B cell (primary cell): Measurements from ENCODE around the gene CEP164. TPM values are rescaled to one million over a fixed set of nuclear protein-coding genes. Genes with fewer than 3 reads are reported as not detected.

ENCODE experiments used
- ATAC-seq: fragments of 200-7000 bp; cut with Tn5 transposase; one replicate; pipeline ENCODE4 v1.10.0; 2021; ENCODE audit warnings: low read depth, mild to moderate bottlenecking, moderate number of reproducible peaks, moderate library complexity
- CTCF ChIA-PET: fragments of 350-600 bp; sonication (Branson Sonifier 250); formaldehyde crosslinking; loops from one replicate; lab custom pipeline; 2021; ENCODE audit warnings: antibody characterized with exemption, inconsistent platforms; lab: Charles Lee
- POLR2A ChIA-PET: fragments of 350-600 bp; sonication (Branson Sonifier 250); formaldehyde crosslinking; loops from one replicate; lab custom pipeline; 2021; ENCODE audit warnings: antibody characterized with exemption; lab: Charles Lee
- DNase-seq: peaks from one replicate; pipeline ENCODE4 v3.0.0; 2013
- H2AFZ ChIP-seq: 2 replicates; pipeline ENCODE4 v1.6.1; 2012; ENCODE audit warnings: mild to moderate bottlenecking, low read depth, low read length; ENCODE audit not compliant: insufficient read depth, poor library complexity, severe bottlenecking
- H3K27ac ChIP-seq, 2 donors: 1 replicate in 1 of 2; 2 replicates in 1 of 2; pipeline ENCODE4 v1.5.1; 2012 to 2013; ENCODE audit warnings: low read length in 2 of 2, mild to moderate bottlenecking in 2 of 2, moderate library complexity in 1 of 2
- H3K27me3 ChIP-seq, 4 experiments: fragments of 200-600 bp in 1 of 4; sonication (generic) in 1 of 4; replicated peaks in 1 of 4; 1 replicate in 2 of 4; 2 replicates in 2 of 4; pipeline versions ENCODE4 v1.6.1 to v1.7.0; 2013 to 2016; ENCODE audit warnings: low read length in 3 of 4, mild to moderate bottlenecking in 2 of 4, mixed read lengths in 1 of 4, moderate library complexity in 1 of 4; ENCODE audit not compliant: insufficient read depth in 4 of 4, control insufficient read depth in 3 of 4; ENCODE audit errors: control extremely low read depth in 1 of 4
- H3K36me3 ChIP-seq, 2 experiments: replicated peaks in 1 of 2; 1 replicate in 1 of 2; 2 replicates in 1 of 2; pipeline versions ENCODE4 v1.6.1 to v1.7.1; 2013; ENCODE audit warnings: low read length in 1 of 2; ENCODE audit not compliant: insufficient read depth in 2 of 2, control insufficient read depth in 1 of 2; ENCODE audit errors: control extremely low read depth in 1 of 2, extremely low read depth in 1 of 2
- H3K4me1 ChIP-seq, 2 donors: fragments of 200-600 bp in 1 of 2; sonication (generic) in 1 of 2; 1 replicate in 1 of 2; 2 replicates in 1 of 2; pipeline versions ENCODE4 v1.5.1 to v1.6.1; 2013 to 2017; ENCODE audit warnings: low read length in 2 of 2; ENCODE audit not compliant: control insufficient read depth in 2 of 2, insufficient read depth in 2 of 2
- H3K4me2 ChIP-seq: replicated peaks from 2 replicates; pipeline ENCODE3; 2012; ENCODE audit warnings: mild to moderate bottlenecking, low read depth, low read length; ENCODE audit not compliant: poor library complexity, severe bottlenecking
- H3K4me3 ChIP-seq, 5 experiments: fragments of 200-600 bp in 1 of 5; sonication (generic) in 1 of 5; 1 replicate in 3 of 5; 2 replicates in 2 of 5; pipeline versions ENCODE4 v1.5.1 to v1.7.0; 2011 to 2016; ENCODE audit warnings: low read length in 4 of 5, mild to moderate bottlenecking in 4 of 5, low read depth in 2 of 5, control low read depth in 1 of 5, moderate library complexity in 1 of 5; ENCODE audit not compliant: insufficient read depth in 1 of 5; ENCODE audit errors: control extremely low read depth in 1 of 5, extremely low read depth in 1 of 5
- H3K79me2 ChIP-seq: fragments of 200-600 bp; sonication (generic); one replicate; pipeline ENCODE4 v1.6.0; 2016; ENCODE audit warnings: low read length; ENCODE audit not compliant: control insufficient read depth, insufficient read depth
- H3K9ac ChIP-seq: fragments of 200-600 bp; sonication (generic); 2 replicates; pipeline ENCODE4 v1.6.1; 2017; ENCODE audit warnings: mild to moderate bottlenecking, low read length, moderate library complexity
- H3K9me3 ChIP-seq, 3 donors: one replicate each; pipeline versions ENCODE4 v1.6.1 to v1.7.1; 2013; ENCODE audit warnings: low read length in 2 of 3; ENCODE audit not compliant: control insufficient read depth in 2 of 3, insufficient read depth in 1 of 3; ENCODE audit errors: control extremely low read depth in 1 of 3
- H4K20me1 ChIP-seq: 2 replicates; pipeline ENCODE4 v1.6.0; 2012; ENCODE audit warnings: mild to moderate bottlenecking, low read length; ENCODE audit not compliant: insufficient read depth, control insufficient read depth, poor library complexity, severe bottlenecking
- H3K27ac Mint-ChIP-seq: one replicate; pipeline ENCODE4 v1.8.0; 2021; ENCODE audit warnings: mixed read lengths
- H3K27me3 Mint-ChIP-seq: one replicate; pipeline ENCODE4 v1.8.0; 2021; ENCODE audit warnings: mixed read lengths
- H3K4me1 Mint-ChIP-seq: one replicate; pipeline ENCODE4 v1.8.0; 2021; ENCODE audit warnings: mixed read lengths
- H3K4me3 Mint-ChIP-seq: one replicate; pipeline ENCODE4 v1.8.0; 2021; ENCODE audit warnings: mixed read lengths
- H3K9me3 Mint-ChIP-seq: one replicate; pipeline ENCODE4 v1.8.0; 2022; ENCODE audit warnings: mixed read lengths; ENCODE audit not compliant: insufficient read depth
- EZH2 ChIP-seq: IDR thresholded peaks from 2 replicates; pipeline ENCODE4 v1.6.1; 2012; ENCODE audit warnings: borderline replicate concordance, low read depth, mild to moderate bottlenecking, moderate library complexity, low read length; ENCODE audit not compliant: insufficient read depth, poor library complexity, severe bottlenecking
- WGBS: methylation state at CpG from one replicate; pipeline ENCODE4 v1.1.5; 2013; ENCODE audit warnings: missing lambda C conversion rate; ENCODE audit not compliant: insufficient coverage; 5-methylcytosine and 5-hydroxymethylcytosine counted together
- intact Hi-C: fragments of 100-400 bp; cut with micrococcal nuclease; formaldehyde crosslinking; loops from one replicate; pipeline ENCODE4 v1.10.0; 2022
- polyA plus RNA-seq: library from polyadenylated mRNA; depleted of rRNA; stranded (reverse); fragments of >200 nt; gene quantifications from 2 replicates; pipeline ENCODE4 v1.2.3, GENCODE V29; 2012
- total RNA-seq, 2 donors: library from RNA; stranded (reverse); fragments of 120-200 nt in 1 of 2; gene quantifications; 1 replicate in 1 of 2; 2 replicates in 1 of 2; pipeline versions ENCODE4 v1.2.3 to v1.2.4, GENCODE V29; 2013 to 2022
- TF ChIP-seq, protein P1 (sequence below): fragments of 200-600 bp; IDR thresholded peaks from one replicate; pipeline ENCODE4 v1.8.0; 2022; ENCODE audit warnings: antibody characterized with exemption, mild to moderate bottlenecking

The CEP164 gene
- total and polyA plus RNA-seq, 2 donors (not counting 1 experiment from before 2014, with no cell fraction given), result 31.5 to 54.8 TPM

DNA sequence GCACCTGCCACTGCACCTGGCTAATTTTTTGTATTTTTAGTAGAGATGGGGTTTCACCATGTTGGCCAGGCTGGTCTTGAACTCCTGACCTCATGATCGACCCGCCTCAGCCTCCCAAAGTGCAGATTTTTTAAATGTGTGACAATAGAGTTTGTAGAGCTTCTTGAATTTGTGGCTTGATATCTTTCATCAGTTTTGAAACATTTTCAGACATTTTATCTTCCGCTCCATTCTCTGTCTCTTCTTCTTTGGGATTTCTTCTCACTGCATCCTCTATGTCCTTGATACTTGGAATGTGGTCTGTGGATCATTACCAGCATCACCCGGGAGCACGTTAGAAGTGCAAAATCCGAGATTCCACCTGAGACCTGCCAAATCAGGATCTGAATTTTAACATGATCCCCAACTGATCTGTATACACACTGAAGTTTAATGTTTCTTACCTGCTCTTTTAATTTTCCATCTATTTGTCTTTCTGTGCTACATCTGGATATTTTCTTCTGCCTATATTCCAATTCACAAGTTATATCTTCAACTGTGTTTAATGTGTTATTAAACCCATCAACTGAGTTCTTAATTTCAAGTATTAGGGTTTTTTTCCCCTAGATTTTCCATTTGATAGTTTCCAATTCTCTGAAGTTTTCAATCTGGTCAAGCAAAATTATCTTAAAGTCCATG is 126.4 kb downstream of the CEP164 start:
- H3K27ac Mint-ChIP-seq, result no peak overlapping the region
- CTCF ChIA-PET, result no interaction called here
- Histone ChIP-seq H3K79me2 (no peaks in the 10 kb centered on the region), H3K4me1 (no peaks in the 10 kb centered on the region), H2AFZ (no peak overlapping the region), H3K27ac (no peak overlapping the region), H3K9me3 (peaks cover 0 to 9% (median 2%) of the 10 kb centered on the region in 3 donors), H3K27me3 (peaks cover 0 to 3% (median 0%) of the 10 kb centered on the region in 4 experiments), H3K4me3 (no peak overlapping the region), H3K4me2 (no peak overlapping the region), H3K36me3 (no peaks in the 10 kb centered on the region), H4K20me1 (no peaks in the 10 kb centered on the region), H3K9ac (no peak overlapping the region)
- H3K4me1 Mint-ChIP-seq, result peaks cover 3% of the 10 kb centered on the region
- POLR2A ChIA-PET, result no interaction called here
- TF ChIP-seq, protein P1, sequence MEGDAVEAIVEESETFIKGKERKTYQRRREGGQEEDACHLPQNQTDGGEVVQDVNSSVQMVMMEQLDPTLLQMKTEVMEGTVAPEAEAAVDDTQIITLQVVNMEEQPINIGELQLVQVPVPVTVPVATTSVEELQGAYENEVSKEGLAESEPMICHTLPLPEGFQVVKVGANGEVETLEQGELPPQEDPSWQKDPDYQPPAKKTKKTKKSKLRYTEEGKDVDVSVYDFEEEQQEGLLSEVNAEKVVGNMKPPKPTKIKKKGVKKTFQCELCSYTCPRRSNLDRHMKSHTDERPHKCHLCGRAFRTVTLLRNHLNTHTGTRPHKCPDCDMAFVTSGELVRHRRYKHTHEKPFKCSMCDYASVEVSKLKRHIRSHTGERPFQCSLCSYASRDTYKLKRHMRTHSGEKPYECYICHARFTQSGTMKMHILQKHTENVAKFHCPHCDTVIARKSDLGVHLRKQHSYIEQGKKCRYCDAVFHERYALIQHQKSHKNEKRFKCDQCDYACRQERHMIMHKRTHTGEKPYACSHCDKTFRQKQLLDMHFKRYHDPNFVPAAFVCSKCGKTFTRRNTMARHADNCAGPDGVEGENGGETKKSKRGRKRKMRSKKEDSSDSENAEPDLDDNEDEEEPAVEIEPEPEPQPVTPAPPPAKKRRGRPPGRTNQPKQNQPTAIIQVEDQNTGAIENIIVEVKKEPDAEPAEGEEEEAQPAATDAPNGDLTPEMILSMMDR, result no peak
- TF ChIP-seq EZH2, result no peak
- DNase-seq (no peak), ATAC-seq (no peak)
- intact Hi-C loops, result no loop called here
- H3K9me3 Mint-ChIP-seq, result peaks cover 7% of the 10 kb centered on the region
- peaks cover 8% of the 10 kb centered on the region for H3K27me3 Mint-ChIP-seq
- no peak overlapping the region for H3K4me3 Mint-ChIP-seq
- WGBS, result 81% methylated on average over 3 of the region's 6 CpGs

DNA sequence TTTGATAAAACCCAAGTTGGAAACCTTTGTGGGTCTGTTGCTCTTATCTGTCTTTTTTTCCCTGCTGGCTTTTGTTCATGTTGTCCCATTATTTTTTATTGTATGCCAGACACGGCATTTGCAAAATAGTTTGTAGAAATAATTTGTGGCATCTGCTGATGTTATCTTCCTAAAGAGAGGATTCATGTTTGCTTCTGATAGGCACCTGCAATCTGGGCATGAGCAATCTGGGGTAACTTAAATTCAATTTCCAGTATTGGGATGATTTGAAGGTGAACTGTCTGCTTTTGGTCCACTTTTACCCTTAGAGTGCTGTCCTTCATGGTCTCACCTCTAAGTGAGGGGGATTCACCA is 126.9 kb downstream of the CEP164 start:
- H3K27ac Mint-ChIP-seq, result no peak overlapping the region
- H3K4me2 ChIP-seq, result no peak overlapping the region
- peaks cover 0 to 3% (median 0%) of the 10 kb centered on the region in 4 experiments for H3K27me3 ChIP-seq
- peaks cover 0 to 6% (median 2%) of the 10 kb centered on the region in 3 donors for H3K9me3 ChIP-seq
- no peaks in the 10 kb centered on the region for H3K4me1 ChIP-seq
- no peak for ATAC-seq
- CTCF ChIA-PET, result no interaction called here
- H3K79me2 ChIP-seq, result no peaks in the 10 kb centered on the region
- H3K36me3 ChIP-seq, result no peaks in the 10 kb centered on the region
- no peak overlapping the region for H3K4me3 Mint-ChIP-seq
- peaks cover 7% of the 10 kb centered on the region for H3K9me3 Mint-ChIP-seq
- no CpG with 5 or more reads among the region's 1 CpG for WGBS
- no peak for DNase-seq
- no peak overlapping the region for H3K9ac ChIP-seq
- peaks cover 8% of the 10 kb centered on the region for H3K27me3 Mint-ChIP-seq
- H3K4me1 Mint-ChIP-seq, result peaks cover 3% of the 10 kb centered on the region
- no peak overlapping the region for H2AFZ ChIP-seq
- TF ChIP-seq, protein P1, result no peak
- TF ChIP-seq EZH2, result no peak
- intact Hi-C loops, result no loop called here
- no peaks in the 10 kb centered on the region for H4K20me1 ChIP-seq
- POLR2A ChIA-PET, result no interaction called here
- no peak overlapping the region for H3K27ac ChIP-seq
- H3K4me3 ChIP-seq, result no peak overlapping the region
